Stimulated activated naive CD4-positive, alpha-beta T cell (primary cell): Measurements from ENCODE around the gene ANKRD11.
A peak's percentile ranks its signal among the peaks of the same experiment; 100 is the strongest.
"Not testable (repeated sequence)": the region's sequence is repeated elsewhere in the genome, so short reads cannot be mapped to it uniquely, and the experiment has no call there.

Experiments
- DNase-seq, 6 experiments: peaks; one replicate each; lab custom pipeline; 2025; lab: John Stamatoyannopoulos, UW

Gene ANKRD11

GRCh38 chr16:89481356-89481955 is 8.9 kb downstream of the ANKRD11 start:
- no peak for DNase-seq

DNA sequence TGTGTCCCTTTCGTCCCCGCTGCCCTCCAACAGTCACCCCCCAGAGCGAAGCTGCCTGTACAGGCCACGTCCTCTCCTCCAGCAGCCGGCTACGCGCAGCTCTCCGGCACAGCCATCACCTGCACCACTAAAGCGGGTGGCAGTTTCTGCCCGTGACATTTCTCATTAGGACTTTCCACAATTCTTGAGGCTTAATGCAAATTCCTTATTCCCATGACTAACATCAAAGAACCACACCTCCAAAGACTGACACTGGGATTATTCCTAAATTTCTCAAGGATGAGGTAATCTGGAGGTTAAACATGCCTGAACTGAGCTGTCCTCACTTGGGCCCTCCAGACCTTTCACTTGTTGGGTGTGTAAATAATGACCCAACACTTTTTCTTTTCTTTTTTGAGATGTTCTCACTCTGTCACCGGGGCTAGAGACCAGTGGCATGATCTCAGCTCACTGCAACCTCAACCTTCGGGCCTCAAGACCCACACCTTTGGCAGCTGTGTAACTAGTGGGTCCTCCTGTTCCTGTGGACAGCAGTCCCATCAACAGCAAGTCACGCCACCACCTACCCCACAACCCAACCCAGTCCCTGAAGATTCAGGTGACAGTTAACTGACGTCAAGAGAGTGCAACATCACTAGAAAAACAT is 11.7 kb downstream of the ANKRD11 start:
- DNase-seq, result peak in 1 of 6 experiments; percentile 24

DNA sequence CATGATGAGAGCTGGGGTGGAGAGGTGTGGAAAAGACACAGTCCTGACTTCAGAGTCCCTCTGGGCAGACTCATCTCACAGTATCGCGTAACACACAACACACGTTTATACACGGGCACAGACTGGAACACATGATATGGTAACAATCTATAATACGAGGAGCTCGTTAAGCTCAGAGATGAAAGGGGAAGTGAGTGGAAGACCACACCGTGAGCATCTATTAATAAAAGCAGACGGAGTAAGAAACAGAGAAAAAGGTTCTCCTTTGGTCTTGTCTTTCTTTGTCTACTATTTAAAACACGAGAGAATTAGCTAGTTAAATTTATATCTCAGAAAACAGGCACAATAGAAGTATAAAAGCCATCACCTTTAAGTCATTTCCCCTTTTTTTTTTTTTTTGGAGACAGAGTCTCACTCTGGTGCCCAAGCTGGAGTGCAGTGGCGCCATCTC is 13.5 kb downstream of the ANKRD11 start:
- DNase-seq, result no peak

DNA sequence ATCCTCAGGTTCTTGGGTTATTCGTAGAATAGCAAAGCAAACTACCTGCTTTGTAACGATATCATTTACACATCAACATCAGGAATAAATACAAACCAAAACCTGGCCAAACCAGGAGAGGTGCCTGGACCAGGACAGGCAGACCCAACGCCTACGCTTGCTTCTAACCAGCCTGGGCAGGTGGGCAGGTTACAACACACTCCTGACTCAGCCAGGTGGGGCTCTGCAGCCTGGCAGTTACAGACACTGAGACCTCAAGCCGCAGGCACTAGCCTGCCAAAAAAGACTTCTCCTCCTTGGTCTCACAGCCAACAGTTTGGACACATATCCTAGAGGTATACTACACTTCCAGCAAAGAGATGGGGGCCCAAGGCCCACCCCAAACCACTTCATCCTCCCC is 14.0 kb downstream of the ANKRD11 start:
- no peak for DNase-seq

DNA sequence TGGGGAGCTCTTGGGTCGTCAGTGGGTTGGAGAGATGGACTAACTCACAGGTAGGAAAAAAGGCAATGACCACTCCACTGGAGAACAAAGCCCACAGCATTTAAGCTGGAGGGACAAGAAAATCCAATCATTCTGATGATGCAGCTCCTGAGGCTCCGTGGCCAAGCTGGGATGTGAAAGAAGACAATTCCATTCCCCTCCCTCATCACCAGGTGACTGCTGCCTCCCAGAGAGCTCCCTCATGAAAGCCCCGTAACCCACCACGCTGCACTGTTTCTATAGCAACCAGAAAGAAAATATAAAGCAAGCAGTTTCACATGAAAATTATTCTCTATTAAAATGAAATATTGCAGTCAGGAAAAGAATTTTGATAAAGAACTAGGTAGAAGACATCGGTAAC is 15.2 kb downstream of the ANKRD11 start:
- no peak for DNase-seq

GRCh38 chr16:89473791-89474414 is 16.5 kb downstream of the ANKRD11 start:
- no peak for DNase-seq

DNA sequence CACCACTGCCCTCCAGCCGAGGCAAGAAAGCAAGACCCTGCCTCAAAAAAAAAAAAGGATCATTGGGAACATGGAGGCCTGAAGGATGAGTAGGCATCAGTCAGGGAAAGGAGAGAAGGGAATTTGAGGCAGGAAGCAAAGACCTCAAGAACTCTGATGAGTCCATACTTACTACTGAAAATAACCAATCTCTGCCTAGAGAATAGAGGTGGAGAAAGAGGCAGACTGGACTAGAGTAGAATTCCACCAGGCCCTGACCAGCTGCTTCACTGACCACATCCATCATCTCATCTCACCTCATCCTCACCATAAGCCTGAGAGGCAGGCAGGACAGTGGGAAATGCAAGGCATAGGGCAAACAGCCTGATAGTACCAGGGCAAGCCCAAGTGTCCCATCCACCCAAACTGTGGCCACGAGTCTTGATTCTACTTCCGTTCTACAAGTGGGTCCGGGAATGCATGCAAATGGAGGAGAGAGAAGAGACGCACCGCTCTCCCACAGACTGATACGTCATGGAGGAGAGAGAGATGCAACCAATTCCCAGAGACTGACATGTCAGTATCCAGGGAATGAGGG is 17.1 kb downstream of the ANKRD11 start:
- no peak for DNase-seq

- DNase-seq, result no peak
Measured at GRCh38 chr16:89472711-89473075, 17.7 kb downstream of the ANKRD11 start.

DNA sequence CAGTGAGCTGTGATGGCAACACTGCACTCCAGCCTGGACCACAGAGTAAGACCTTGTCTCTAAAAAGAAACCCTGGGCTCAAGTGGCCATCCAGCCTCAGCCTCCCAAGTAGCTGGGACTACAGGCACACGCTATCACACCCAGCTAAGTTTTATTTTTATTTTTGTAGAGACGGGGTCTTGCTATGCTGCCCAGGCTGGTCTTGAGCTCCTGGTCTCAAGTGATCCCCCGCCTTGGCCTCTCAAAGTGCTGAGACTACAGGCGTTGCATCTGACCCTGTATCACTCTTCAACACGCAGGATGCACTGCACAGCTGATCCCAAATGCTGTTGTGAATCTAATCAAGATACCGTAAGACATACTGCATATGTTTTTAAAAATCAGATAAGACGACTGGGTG is 23.0 kb downstream of the ANKRD11 start:
- DNase-seq, result no peak

DNA sequence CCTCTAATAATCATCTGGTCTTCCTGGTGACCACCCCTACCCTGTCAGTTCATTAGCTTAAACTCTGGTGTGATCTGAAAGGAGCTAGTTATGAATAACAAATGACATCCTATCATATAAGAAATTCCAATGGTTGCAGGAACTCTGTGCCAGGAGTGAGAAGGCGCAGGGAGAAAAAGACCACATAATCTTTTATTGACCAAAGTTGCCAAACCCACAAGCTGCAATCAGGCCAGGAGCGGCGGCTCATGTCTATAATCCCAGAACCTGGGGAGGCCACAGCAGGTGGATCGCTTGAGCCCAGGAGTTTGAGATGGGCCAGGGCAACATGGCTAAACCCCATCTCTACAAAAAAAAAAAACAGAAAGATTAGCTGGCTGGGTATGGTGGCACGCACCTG is 23.4 kb downstream of the ANKRD11 start:
- no peak for DNase-seq

GRCh38 chr16:89463312-89463711 is 27.0 kb downstream of the ANKRD11 start:
- not testable (repeated sequence) for DNase-seq

- not testable (repeated sequence) for DNase-seq
Measured at GRCh38 chr16:89462639-89463038, 27.7 kb downstream of the ANKRD11 start.

DNA sequence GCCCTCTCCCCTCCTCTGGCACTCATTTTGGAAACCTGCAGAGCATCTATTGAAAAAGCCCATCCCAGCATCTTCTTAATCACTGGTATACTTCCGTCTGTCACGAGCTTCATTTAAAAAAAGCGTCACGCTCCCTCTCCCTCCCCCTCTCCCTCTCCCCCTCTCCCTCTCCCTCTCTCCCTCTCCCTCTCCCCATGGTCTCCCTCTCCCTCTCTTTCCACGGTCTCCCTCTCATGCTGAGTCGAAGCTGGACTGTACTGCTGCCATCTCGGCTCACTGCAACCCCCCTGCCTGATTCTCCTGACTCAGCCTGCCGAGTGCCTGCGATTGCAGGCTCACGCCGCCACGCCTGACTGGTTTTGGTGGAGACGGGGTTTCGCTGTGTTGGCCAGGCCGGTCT is 28.5 kb downstream of the ANKRD11 start:
- DNase-seq, result not testable (repeated sequence)

- DNase-seq, result no peak
Measured at GRCh38 chr16:89460556-89460955, 29.8 kb downstream of the ANKRD11 start.

GRCh38 chr16:89458967-89459366 is 31.4 kb downstream of the ANKRD11 start:
- no peak for DNase-seq

- DNase-seq, result no peak
Measured at GRCh38 chr16:89458551-89458950, 31.8 kb downstream of the ANKRD11 start.

- no peak for DNase-seq
Measured at GRCh38 chr16:89456419-89456959, 33.9 kb downstream of the ANKRD11 start.

DNA sequence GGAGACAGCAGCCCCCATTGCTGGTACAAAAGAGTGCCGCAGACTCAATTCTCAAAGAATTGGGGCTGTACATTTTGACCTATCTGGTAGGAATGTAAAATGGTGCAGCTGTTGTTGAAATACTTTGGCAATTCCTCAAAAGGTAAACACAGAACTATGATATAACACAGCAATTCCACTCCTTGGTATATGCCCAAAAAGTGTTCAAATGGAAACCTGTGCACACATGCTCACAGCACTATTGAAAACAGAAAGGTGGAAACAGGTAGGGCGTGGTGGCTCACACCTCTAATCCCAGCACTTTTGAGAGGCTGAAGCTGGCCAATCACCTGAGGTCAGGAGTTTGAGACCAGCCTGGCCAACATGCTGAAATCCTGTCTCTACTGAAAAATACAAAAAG is 34.7 kb downstream of the ANKRD11 start:
- no peak for DNase-seq

GRCh38 chr16:89455178-89455577 is 35.2 kb downstream of the ANKRD11 start:
- peak in 2 of 6 experiments; percentile 18 to 34 for DNase-seq

- DNase-seq, result not testable (repeated sequence)
Measured at GRCh38 chr16:89454378-89455125, 35.8 kb downstream of the ANKRD11 start.

DNA sequence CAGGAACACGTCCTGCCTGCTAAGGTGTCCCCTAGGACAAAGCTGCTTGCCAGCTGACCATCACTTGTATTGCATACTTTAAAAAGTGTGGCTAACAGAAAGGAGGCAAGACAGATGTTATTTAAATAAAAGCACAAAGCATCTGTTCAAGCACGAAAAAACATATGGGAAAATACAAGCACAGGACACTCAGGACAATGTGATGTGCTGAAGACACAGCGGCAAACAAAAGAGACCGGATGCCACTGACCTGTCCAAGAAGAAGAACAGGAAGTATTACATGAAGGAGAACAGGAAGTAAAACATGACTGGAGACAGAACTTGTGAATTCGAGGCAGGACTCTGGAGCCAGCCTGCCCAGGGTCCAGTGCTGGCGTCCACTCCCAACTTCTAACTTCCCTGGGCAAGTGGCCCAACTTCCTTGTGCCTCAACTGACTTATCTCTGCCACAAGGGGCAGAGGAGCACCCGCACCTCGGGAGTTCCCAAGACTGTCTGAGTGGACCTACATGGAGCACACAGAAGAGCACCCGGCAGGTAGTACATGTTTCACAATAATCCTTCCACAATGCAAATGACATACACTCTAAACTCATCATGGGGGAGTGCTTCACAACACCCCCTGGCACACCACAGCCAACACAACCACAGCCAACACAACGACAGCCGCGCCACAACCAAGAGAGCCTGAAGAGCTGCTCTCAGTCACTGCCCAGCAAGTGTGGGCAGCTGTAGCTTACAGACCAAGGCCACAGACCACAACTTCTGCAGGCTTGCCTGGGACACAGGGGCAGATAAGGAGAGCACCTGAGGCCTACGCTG is 36.6 kb downstream of the ANKRD11 start:
- DNase-seq, result no peak
